Measurements from ENCODE around the gene DCLK1.
"Not testable (repeated sequence)": the region's sequence is repeated elsewhere in the genome, so short reads cannot be mapped to it uniquely, and the experiment has no call there.

DCLK1 gene

GRCh38 chr13:36074659-36075058 is 56.5 kb downstream of the DCLK1 start:
- no peak overlapping the region for H3K4me3 ChIP-seq (replicated peaks; ENCODE audit: insufficient read depth, low read length)
- H3K27ac ChIP-seq (replicated peaks), result no peak overlapping the region
- TF ChIP-seq, protein P1, sequence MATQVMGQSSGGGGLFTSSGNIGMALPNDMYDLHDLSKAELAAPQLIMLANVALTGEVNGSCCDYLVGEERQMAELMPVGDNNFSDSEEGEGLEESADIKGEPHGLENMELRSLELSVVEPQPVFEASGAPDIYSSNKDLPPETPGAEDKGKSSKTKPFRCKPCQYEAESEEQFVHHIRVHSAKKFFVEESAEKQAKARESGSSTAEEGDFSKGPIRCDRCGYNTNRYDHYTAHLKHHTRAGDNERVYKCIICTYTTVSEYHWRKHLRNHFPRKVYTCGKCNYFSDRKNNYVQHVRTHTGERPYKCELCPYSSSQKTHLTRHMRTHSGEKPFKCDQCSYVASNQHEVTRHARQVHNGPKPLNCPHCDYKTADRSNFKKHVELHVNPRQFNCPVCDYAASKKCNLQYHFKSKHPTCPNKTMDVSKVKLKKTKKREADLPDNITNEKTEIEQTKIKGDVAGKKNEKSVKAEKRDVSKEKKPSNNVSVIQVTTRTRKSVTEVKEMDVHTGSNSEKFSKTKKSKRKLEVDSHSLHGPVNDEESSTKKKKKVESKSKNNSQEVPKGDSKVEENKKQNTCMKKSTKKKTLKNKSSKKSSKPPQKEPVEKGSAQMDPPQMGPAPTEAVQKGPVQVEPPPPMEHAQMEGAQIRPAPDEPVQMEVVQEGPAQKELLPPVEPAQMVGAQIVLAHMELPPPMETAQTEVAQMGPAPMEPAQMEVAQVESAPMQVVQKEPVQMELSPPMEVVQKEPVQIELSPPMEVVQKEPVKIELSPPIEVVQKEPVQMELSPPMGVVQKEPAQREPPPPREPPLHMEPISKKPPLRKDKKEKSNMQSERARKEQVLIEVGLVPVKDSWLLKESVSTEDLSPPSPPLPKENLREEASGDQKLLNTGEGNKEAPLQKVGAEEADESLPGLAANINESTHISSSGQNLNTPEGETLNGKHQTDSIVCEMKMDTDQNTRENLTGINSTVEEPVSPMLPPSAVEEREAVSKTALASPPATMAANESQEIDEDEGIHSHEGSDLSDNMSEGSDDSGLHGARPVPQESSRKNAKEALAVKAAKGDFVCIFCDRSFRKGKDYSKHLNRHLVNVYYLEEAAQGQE (IDR thresholded peaks at IDR 0.05; ENCODE audit: insufficient replicate concordance, low read depth), result no peak
- TF ChIP-seq CTCF (IDR thresholded peaks at IDR 0.05; ENCODE audit: insufficient read depth, low read length) (no peak), SPI1 (IDR thresholded peaks at IDR 0.05; ENCODE audit: borderline replicate concordance, low read depth) (no peak), GABPA (IDR thresholded peaks at IDR 0.05; ENCODE audit: low read depth) (no peak), POLR2AphosphoS5 (IDR thresholded peaks at IDR 0.05; ENCODE audit: low read depth) (no peak)
- DNase-seq (ENCODE audit: low read depth in 1 of 2, low spot score in 1 of 2), result no peak
- H3K27me3 ChIP-seq (ENCODE audit: insufficient read depth, poor library complexity, severe bottlenecking), result peaks cover 3% of the 10 kb centered on the region

DNA sequence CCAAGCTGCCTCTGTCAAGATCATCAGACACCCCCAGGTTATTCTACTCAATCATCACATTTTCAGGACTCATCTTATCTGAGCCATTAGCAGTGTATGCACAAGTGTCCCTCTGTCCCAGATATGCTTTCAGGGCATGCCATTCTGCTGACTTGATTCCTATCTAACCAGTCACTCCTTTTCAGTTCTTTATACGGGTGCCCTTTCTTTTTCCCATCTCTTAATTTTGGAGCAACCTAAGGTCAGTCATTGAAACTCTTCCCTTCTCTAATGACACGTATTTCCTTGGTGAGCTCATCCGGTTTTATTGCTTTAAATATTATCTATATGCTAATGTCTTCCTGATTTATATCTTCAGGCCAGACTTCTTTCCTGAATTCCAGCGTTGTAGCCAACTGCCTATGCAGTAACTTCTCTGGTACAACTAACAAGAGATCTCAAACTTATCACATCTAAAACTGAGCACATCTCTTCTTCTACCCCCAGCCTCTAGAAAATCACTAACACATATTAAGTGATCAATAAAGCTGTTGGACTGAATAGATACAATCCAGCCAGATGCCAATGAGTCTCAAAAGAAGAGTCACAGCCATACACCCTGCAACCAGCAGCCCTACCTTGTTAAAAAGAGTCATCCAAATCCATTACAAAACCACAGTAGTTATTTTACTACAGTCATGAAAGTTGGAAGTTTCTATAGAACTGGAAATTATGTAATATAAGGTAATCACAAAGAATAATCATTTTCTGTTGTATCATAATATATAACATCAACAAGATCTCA is 58.8 kb downstream of the DCLK1 start:
- TF ChIP-seq SPI1 (IDR thresholded peaks at IDR 0.05; ENCODE audit: borderline replicate concordance, low read depth), result no peak
- DNase-seq (ENCODE audit: low read depth in 1 of 2, low spot score in 1 of 2), result no peak
- H3K27ac ChIP-seq (replicated peaks), result no peak overlapping the region

GRCh38 chr13:36070504-36071192 is 60.5 kb downstream of the DCLK1 start:
- DNase-seq (ENCODE audit: low read depth in 1 of 2, low spot score in 1 of 2), result not testable (repeated sequence)

More for the DNA sequence above, 58.8 kb downstream of the DCLK1 start:
- Histone ChIP-seq H3K4me3 (replicated peaks; ENCODE audit: insufficient read depth, low read length) (no peak overlapping the region), H3K27me3 (ENCODE audit: insufficient read depth, poor library complexity, severe bottlenecking) (peaks cover 3% of the 10 kb centered on the region)

DNA sequence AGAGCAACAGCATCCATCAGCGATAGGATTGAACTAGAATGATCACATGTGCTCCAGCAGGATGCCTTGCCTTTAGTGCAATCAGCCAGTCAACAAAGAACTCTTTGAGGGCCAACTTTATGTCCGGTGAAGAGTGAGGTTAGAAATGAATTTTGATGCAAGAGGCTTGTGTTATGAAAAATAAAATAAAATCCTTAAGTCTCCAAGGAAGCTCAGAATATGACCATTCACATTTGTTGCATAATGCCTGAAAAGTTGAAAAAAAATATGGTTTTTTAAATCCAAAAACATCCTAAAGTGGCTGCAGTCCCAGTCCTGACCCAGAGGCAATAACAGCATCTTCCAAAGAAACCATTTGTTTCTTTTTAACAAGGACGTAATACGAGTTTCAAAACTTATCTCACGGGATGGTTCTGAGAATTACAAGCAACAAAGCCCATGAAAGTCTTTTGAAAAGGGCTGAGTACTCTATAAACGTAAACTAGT is 61.3 kb downstream of the DCLK1 start:
- Histone ChIP-seq H3K4me3 (replicated peaks; ENCODE audit: insufficient read depth, low read length) (no peak overlapping the region), H3K27me3 (ENCODE audit: insufficient read depth, poor library complexity, severe bottlenecking) (peaks cover 3% of the 10 kb centered on the region), H3K27ac (replicated peaks) (no peak overlapping the region)
- DNase-seq (ENCODE audit: low read depth in 1 of 2, low spot score in 1 of 2), result no peak
- TF ChIP-seq CTCF (IDR thresholded peaks at IDR 0.05; ENCODE audit: insufficient read depth, low read length) (no peak), SPI1 (IDR thresholded peaks at IDR 0.05; ENCODE audit: borderline replicate concordance, low read depth) (no peak), GABPA (IDR thresholded peaks at IDR 0.05; ENCODE audit: low read depth) (no peak), POLR2AphosphoS5 (IDR thresholded peaks at IDR 0.05; ENCODE audit: low read depth) (no peak)
- TF ChIP-seq, protein P1 (IDR thresholded peaks at IDR 0.05; ENCODE audit: insufficient replicate concordance, low read depth), result no peak

More at GRCh38 chr13:36070504-36071192, 60.5 kb downstream of the DCLK1 start:
- not testable (repeated sequence) for H3K27me3 ChIP-seq (ENCODE audit: insufficient read depth, poor library complexity, severe bottlenecking); H3K4me3 ChIP-seq (replicated peaks; ENCODE audit: insufficient read depth, low read length); H3K27ac ChIP-seq (replicated peaks)
